ENCODE results near the gene MMP26. TPM values are rescaled to one million over a fixed set of nuclear protein-coding genes. Genes with fewer than 3 reads are reported as not detected.

The MMP26 gene
- total RNA-seq, 1 donor from 2014 or later: not detected

DNA sequence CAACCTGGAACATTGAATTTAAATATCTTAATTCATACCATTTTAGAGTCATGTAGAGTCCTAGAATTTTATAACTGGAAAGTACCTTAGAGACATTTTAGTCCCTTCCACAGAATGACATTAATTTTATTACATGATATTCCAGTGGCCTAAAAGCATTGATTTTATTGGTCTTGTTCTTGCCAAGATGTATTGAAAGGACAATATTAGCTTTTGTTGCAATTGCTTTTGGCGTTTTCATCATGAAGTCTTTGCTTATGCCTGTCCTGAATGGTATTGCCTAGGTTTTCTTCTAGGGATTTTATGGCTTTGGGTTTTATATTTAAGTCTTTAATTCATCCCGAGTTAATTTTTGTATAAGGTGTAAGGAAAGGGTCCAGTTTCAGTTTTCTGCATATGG is 36.2 kb downstream of the MMP26 start:
- Histone ChIP-seq H3K4me1 (no peaks in the 10 kb centered on the region), H3K79me2 (ENCODE audit: low read depth) (no peaks in the 10 kb centered on the region), H3K27me3 (no peaks in the 10 kb centered on the region), H2AFZ (replicated peaks) (no peak overlapping the region), H3K27ac (no peak overlapping the region), H3K4me2 (no peak overlapping the region), H3F3A (ENCODE audit: low read depth) (no peaks in the 10 kb centered on the region), H4K20me1 (ENCODE audit: low read depth) (no peaks in the 10 kb centered on the region), H3K36me3 (no peaks in the 10 kb centered on the region), H3K9me3 (ENCODE audit: low read depth) (no peaks in the 10 kb centered on the region), H3K4me3 (no peak overlapping the region), H3K9ac (no peak overlapping the region)
- no peak for DNase-seq (ENCODE audit: low spot score)
- Mint-ChIP-seq H3K27ac (no peak overlapping the region), H3K4me3 (no peak overlapping the region), H3K27me3 (ENCODE audit: insufficient read depth, low read depth) (peaks cover 2% of the 10 kb centered on the region), H3K9me3 (no peaks in the 10 kb centered on the region), H3K36me3 (no peaks in the 10 kb centered on the region), H3K4me1 (no peaks in the 10 kb centered on the region)
- TF ChIP-seq, protein P1, sequence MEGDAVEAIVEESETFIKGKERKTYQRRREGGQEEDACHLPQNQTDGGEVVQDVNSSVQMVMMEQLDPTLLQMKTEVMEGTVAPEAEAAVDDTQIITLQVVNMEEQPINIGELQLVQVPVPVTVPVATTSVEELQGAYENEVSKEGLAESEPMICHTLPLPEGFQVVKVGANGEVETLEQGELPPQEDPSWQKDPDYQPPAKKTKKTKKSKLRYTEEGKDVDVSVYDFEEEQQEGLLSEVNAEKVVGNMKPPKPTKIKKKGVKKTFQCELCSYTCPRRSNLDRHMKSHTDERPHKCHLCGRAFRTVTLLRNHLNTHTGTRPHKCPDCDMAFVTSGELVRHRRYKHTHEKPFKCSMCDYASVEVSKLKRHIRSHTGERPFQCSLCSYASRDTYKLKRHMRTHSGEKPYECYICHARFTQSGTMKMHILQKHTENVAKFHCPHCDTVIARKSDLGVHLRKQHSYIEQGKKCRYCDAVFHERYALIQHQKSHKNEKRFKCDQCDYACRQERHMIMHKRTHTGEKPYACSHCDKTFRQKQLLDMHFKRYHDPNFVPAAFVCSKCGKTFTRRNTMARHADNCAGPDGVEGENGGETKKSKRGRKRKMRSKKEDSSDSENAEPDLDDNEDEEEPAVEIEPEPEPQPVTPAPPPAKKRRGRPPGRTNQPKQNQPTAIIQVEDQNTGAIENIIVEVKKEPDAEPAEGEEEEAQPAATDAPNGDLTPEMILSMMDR (IDR thresholded peaks at IDR 0.05): no peak
- no peak for TF ChIP-seq EZH2phosphoT487 (IDR thresholded peaks at IDR 0.05)
- no peak for TF ChIP-seq EZH2 (IDR thresholded peaks at IDR 0.05)

GRCh38 chr11:4748438-4748837 is 43.9 kb downstream of the MMP26 start:
- no peaks in the 10 kb centered on the region for H3K36me3 Mint-ChIP-seq
- no peaks in the 10 kb centered on the region for H3K79me2 ChIP-seq (ENCODE audit: low read depth)

DNA sequence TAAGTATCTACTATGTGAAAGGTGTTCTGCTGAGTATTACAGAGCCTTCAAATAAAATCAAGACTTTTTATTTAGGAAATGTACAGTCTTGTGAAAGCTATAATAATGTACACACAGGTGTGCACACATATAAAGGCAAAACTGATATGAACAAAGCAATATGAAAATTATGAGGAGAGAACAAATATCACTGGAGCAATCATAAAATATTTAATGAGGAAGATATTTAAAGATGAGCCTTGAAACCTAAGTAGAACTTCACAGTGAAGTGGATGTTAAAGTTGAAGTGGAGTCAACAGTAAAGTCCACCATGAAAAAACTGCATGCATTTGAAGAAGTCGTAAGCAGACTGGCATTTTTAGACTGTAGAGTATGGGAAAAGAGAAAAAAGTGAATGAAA is 46.6 kb downstream of the MMP26 start:
- TF ChIP-seq, protein P1 (IDR thresholded peaks at IDR 0.05): no peak
- TF ChIP-seq EZH2phosphoT487 (IDR thresholded peaks at IDR 0.05): no peak
- TF ChIP-seq EZH2 (IDR thresholded peaks at IDR 0.05): no peak
- no peaks in the 10 kb centered on the region for H3K27me3 ChIP-seq
- H3K4me2 ChIP-seq: no peak overlapping the region
- no peaks in the 10 kb centered on the region for H3K36me3 Mint-ChIP-seq
- no peaks in the 10 kb centered on the region for H3K9me3 Mint-ChIP-seq
- H3K4me3 ChIP-seq: no peak overlapping the region
- DNase-seq (ENCODE audit: low spot score): no peak
- no peak overlapping the region for H3K4me3 Mint-ChIP-seq
- H3K9me3 ChIP-seq (ENCODE audit: low read depth): no peaks in the 10 kb centered on the region
- H3K4me1 ChIP-seq: no peaks in the 10 kb centered on the region
- H3F3A ChIP-seq (ENCODE audit: low read depth): no peaks in the 10 kb centered on the region
- no peaks in the 10 kb centered on the region for H3K36me3 ChIP-seq
- H3K4me1 Mint-ChIP-seq: no peaks in the 10 kb centered on the region
- no peak overlapping the region for H3K27ac Mint-ChIP-seq
- no peaks in the 10 kb centered on the region for H3K27me3 Mint-ChIP-seq (ENCODE audit: insufficient read depth, low read depth)
- H3K27ac ChIP-seq: no peak overlapping the region
- H2AFZ ChIP-seq (replicated peaks): no peak overlapping the region
- H3K79me2 ChIP-seq (ENCODE audit: low read depth): no peaks in the 10 kb centered on the region
- H3K9ac ChIP-seq: no peak overlapping the region
- no peaks in the 10 kb centered on the region for H4K20me1 ChIP-seq (ENCODE audit: low read depth)

More at GRCh38 chr11:4748438-4748837, 43.9 kb downstream of the MMP26 start:
- H3K27me3 ChIP-seq: no peaks in the 10 kb centered on the region
- H3K4me1 ChIP-seq: no peaks in the 10 kb centered on the region
- H3K27ac Mint-ChIP-seq: no peak overlapping the region
- no peaks in the 10 kb centered on the region for H4K20me1 ChIP-seq (ENCODE audit: low read depth)
- H3K4me3 Mint-ChIP-seq: no peak overlapping the region
- H3K9me3 Mint-ChIP-seq: no peaks in the 10 kb centered on the region
- H3K27ac ChIP-seq: no peak overlapping the region
- no peaks in the 10 kb centered on the region for H3K27me3 Mint-ChIP-seq (ENCODE audit: insufficient read depth, low read depth)
- H3K4me1 Mint-ChIP-seq: no peaks in the 10 kb centered on the region
- DNase-seq (ENCODE audit: low spot score): no peak
- H3K4me2 ChIP-seq: no peak overlapping the region
- H3K9me3 ChIP-seq (ENCODE audit: low read depth): no peaks in the 10 kb centered on the region
- no peaks in the 10 kb centered on the region for H3F3A ChIP-seq (ENCODE audit: low read depth)
- TF ChIP-seq EZH2 (IDR thresholded peaks at IDR 0.05) (no peak), EZH2phosphoT487 (IDR thresholded peaks at IDR 0.05) (no peak)
- TF ChIP-seq, protein P1 (IDR thresholded peaks at IDR 0.05): no peak
- no peak overlapping the region for H3K9ac ChIP-seq
- no peak overlapping the region for H2AFZ ChIP-seq (replicated peaks)
- no peaks in the 10 kb centered on the region for H3K36me3 ChIP-seq
- no peak overlapping the region for H3K4me3 ChIP-seq

Other genes with a start within 250 kb of the MMP26 start
- not detected in 2 replicates for gene OR52K1, start 222.1 kb upstream of the MMP26 start, total RNA-seq (ENCODE audit: low replicate concordance)
- not detected in 2 replicates for gene OR52M1, start 159.6 kb upstream of the MMP26 start, total RNA-seq (ENCODE audit: low replicate concordance)
- not detected in 2 replicates for gene OR52I2, start 123.0 kb upstream of the MMP26 start, total RNA-seq (ENCODE audit: low replicate concordance)
- not detected in 2 replicates for gene OR52I1, start 110.7 kb upstream of the MMP26 start, total RNA-seq (ENCODE audit: low replicate concordance)
- 10.5 and 19.5 TPM in 2 replicates for gene TRIM68, start 96.6 kb upstream of the MMP26 start, total RNA-seq (ENCODE audit: low replicate concordance)
- gene OR51D1, start 67.3 kb upstream of the MMP26 start, total RNA-seq (ENCODE audit: low replicate concordance): not detected in 2 replicates
- not detected in 2 replicates for gene OR51E1, start 60.8 kb upstream of the MMP26 start, total RNA-seq (ENCODE audit: low replicate concordance)
- not detected in 2 replicates for gene OR51E2, start 6.9 kb upstream of the MMP26 start, total RNA-seq (ENCODE audit: low replicate concordance)
- not detected in 2 replicates for gene OR51F1, start 65.2 kb downstream of the MMP26 start, total RNA-seq (ENCODE audit: low replicate concordance)
- not detected in 2 replicates for gene OR52R1, start 99.6 kb downstream of the MMP26 start, total RNA-seq (ENCODE audit: low replicate concordance)
- gene OR51F2, start 116.5 kb downstream of the MMP26 start, total RNA-seq (ENCODE audit: low replicate concordance): not detected in 2 replicates
- not detected in 2 replicates for gene OR51S1, start 144.4 kb downstream of the MMP26 start, total RNA-seq (ENCODE audit: low replicate concordance)
- not detected in 2 replicates for gene OR51T1, start 177.1 kb downstream of the MMP26 start, total RNA-seq (ENCODE audit: low replicate concordance)
- gene OR51A7, start 199.0 kb downstream of the MMP26 start, total RNA-seq (ENCODE audit: low replicate concordance): not detected in 2 replicates
- gene OR51G2, start 214.6 kb downstream of the MMP26 start, total RNA-seq (ENCODE audit: low replicate concordance): not detected in 2 replicates
- not detected in 2 replicates for gene OR51G1, start 219.6 kb downstream of the MMP26 start, total RNA-seq (ENCODE audit: low replicate concordance)
- not detected in 2 replicates for gene OR51A4, start 242.8 kb downstream of the MMP26 start, total RNA-seq (ENCODE audit: low replicate concordance)

Measured in neural progenitor cell (in vitro differentiated cells).